Trophoblast cell (in vitro differentiated cells and primary cell): ENCODE results near the gene NPTX1.

Source experiments
- DNase-seq, 2 donors: peaks; one replicate each; pipeline ENCODE4 v3.0.0-alpha.2; 2016
- H2AFZ ChIP-seq: 2 replicates; pipeline ENCODE4 v1.6.1; 2013; ENCODE audit warnings: low read length, moderate library complexity, mild to moderate bottlenecking; ENCODE audit not compliant: insufficient read depth, poor library complexity
- H2AK5ac ChIP-seq: 2 replicates; pipeline ENCODE4 v1.6.1; 2013; ENCODE audit warnings: mild to moderate bottlenecking, low read length
- H2BK120ac ChIP-seq: 2 replicates; pipeline ENCODE4 v1.6.1; 2013; ENCODE audit warnings: low read length, mild to moderate bottlenecking, moderate library complexity; ENCODE audit not compliant: insufficient read depth, poor library complexity
- H2BK12ac ChIP-seq: 2 replicates; pipeline ENCODE4 v1.6.1; 2013; ENCODE audit warnings: mild to moderate bottlenecking, low read length, moderate library complexity
- H2BK5ac ChIP-seq: 2 replicates; pipeline ENCODE4 v1.6.1; 2013; ENCODE audit warnings: low read length, low read depth, moderate library complexity, mild to moderate bottlenecking; ENCODE audit not compliant: poor library complexity
- H3K14ac ChIP-seq: 2 replicates; pipeline ENCODE4 v1.6.1; 2013; ENCODE audit warnings: mild to moderate bottlenecking, low read length
- H3K18ac ChIP-seq: 2 replicates; pipeline ENCODE4 v1.6.1; 2013; ENCODE audit warnings: mild to moderate bottlenecking, low read length
- H3K23ac ChIP-seq: 2 replicates; pipeline ENCODE4 v1.6.1; 2013; ENCODE audit warnings: low read length
- H3K27ac ChIP-seq: 2 replicates; pipeline ENCODE4 v1.5.1; 2013; ENCODE audit warnings: low read depth, mild to moderate bottlenecking, inconsistent platforms, low read length, moderate library complexity
- H3K27me3 ChIP-seq: 2 replicates; pipeline ENCODE4 v1.6.1; 2013; ENCODE audit warnings: inconsistent platforms, mild to moderate bottlenecking, low read length, moderate library complexity; ENCODE audit not compliant: insufficient read depth
- H3K36me3 ChIP-seq, 2 experiments: 1 replicate in 1 of 2; 2 replicates in 1 of 2; pipeline ENCODE4 v1.6.1; 2013; ENCODE audit warnings: low read length in 2 of 2, mild to moderate bottlenecking in 2 of 2, moderate library complexity in 1 of 2; ENCODE audit not compliant: insufficient read depth in 2 of 2, control insufficient read depth in 1 of 2
- H3K4ac ChIP-seq: 2 replicates; pipeline ENCODE4 v1.6.1; 2013; ENCODE audit warnings: low read depth, mild to moderate bottlenecking, low read length, moderate library complexity
- H3K4me1 ChIP-seq, 2 experiments: 1 replicate in 1 of 2; 2 replicates in 1 of 2; pipeline ENCODE4 v1.6.1; 2013; ENCODE audit warnings: low read length in 2 of 2, mild to moderate bottlenecking in 2 of 2, moderate library complexity in 1 of 2; ENCODE audit not compliant: insufficient read depth in 2 of 2, control insufficient read depth in 1 of 2
- H3K4me2 ChIP-seq: 2 replicates; pipeline ENCODE4 v1.6.1; 2013; ENCODE audit warnings: inconsistent platforms, mild to moderate bottlenecking, low read length, moderate library complexity
- H3K4me3 ChIP-seq: 2 replicates; pipeline ENCODE4 v1.5.1; 2013; ENCODE audit warnings: mild to moderate bottlenecking, low read depth, low read length, inconsistent platforms
- H3K79me1 ChIP-seq: one replicate; pipeline ENCODE4 v1.6.1; 2013; ENCODE audit warnings: low read length
- H3K79me2 ChIP-seq: 2 replicates; pipeline ENCODE4 v1.6.1; 2013; ENCODE audit warnings: low read length, mild to moderate bottlenecking; ENCODE audit not compliant: control insufficient read depth, insufficient read depth, poor library complexity
- H3K9ac ChIP-seq: 2 replicates; pipeline ENCODE4 v1.6.1; 2013; ENCODE audit warnings: mild to moderate bottlenecking, low read length
- H3K9me3 ChIP-seq: 2 replicates; pipeline ENCODE4 v1.6.1; 2013; ENCODE audit warnings: low read depth, mild to moderate bottlenecking, control low read depth, inconsistent platforms, low read length; ENCODE audit not compliant: insufficient read depth
- H4K12ac ChIP-seq: 2 replicates; pipeline ENCODE4 v1.6.1; 2013; ENCODE audit warnings: low read depth, mild to moderate bottlenecking, low read length, moderate library complexity
- H4K8ac ChIP-seq: 2 replicates; pipeline ENCODE4 v1.6.1; 2013; ENCODE audit warnings: low read depth, mild to moderate bottlenecking, low read length, moderate library complexity
- H4K91ac ChIP-seq: one replicate; pipeline ENCODE4 v1.6.1; 2013; ENCODE audit warnings: low read depth, mild to moderate bottlenecking, low read length, moderate library complexity
- WGBS: extraction: QIAGEN DNeasy Blood & Tissue Kit; methylation state at CpG from one replicate; pipeline ENCODE4 v1.1.7; 2013; ENCODE audit warnings: missing lambda C conversion rate; ENCODE audit not compliant: insufficient read length, insufficient coverage; ENCODE audit errors: extremely low coverage; 5-methylcytosine and 5-hydroxymethylcytosine counted together

Gene NPTX1

DNA sequence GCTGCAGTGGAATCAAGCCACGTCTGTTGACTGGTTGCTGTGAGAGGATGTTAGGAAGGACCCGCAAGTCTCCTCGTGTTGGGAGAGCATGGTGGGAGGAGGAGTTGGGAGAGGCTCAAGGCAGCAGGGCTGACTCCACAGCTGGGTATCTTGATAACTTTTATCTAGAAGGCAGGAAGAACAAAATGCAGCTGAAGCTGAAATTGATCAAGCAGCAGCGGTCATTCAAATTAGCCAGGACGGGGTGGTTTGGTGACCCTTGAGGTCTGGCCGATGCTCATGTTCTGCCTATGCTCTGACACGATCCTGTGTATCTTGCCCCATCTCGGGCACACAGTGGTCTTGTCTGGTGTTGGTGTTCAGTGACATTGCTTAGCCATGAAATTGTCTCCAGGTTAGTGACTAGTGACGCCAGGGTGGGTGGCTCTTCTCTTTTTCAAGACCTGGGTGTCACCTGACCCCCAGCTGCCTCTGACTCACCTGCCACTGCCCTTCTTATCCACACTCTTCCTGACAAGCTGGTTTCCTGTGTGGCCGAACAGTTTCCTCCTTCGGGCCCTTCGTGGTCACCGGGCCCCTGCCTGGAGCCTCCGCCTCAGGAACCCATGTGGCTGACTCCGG lies 19.1 kb downstream of the NPTX1 start:
- H3K79me1 ChIP-seq: peaks cover 11% of the 10 kb centered on the region

GRCh38 chr17:80456465-80457235 lies 19.8 kb downstream of the NPTX1 start:
- no peak overlapping the region for H4K12ac ChIP-seq
- H2BK5ac ChIP-seq: no peak overlapping the region
- H2AFZ ChIP-seq: no peak overlapping the region
- DNase-seq: no peak
- H3K4me2 ChIP-seq: no peak overlapping the region
- H3K79me2 ChIP-seq: peaks cover 7% of the 10 kb centered on the region
- H2AK5ac ChIP-seq: no peak overlapping the region
- H3K4ac ChIP-seq: no peak overlapping the region
- H4K91ac ChIP-seq: no peak overlapping the region
- whole genome bisulfite sequencing: no CpG with 5 or more reads among the region's 21 CpGs
- H3K4me1 ChIP-seq: peaks cover 5 to 7% of the 10 kb centered on the region in 2 experiments
- no peak overlapping the region for H2BK120ac ChIP-seq
- H3K9ac ChIP-seq: no peak overlapping the region
- peaks cover 11% of the 10 kb centered on the region for H3K79me1 ChIP-seq
- H3K36me3 ChIP-seq: no peaks in the 10 kb centered on the region
- no peak overlapping the region for H3K27ac ChIP-seq
- no peak overlapping the region for H3K18ac ChIP-seq
- no peak overlapping the region for H4K8ac ChIP-seq
- H2BK12ac ChIP-seq: no peak overlapping the region
- peaks cover 4% of the 10 kb centered on the region for H3K9me3 ChIP-seq
- no peak overlapping the region for H3K14ac ChIP-seq
- H3K4me3 ChIP-seq: no peak overlapping the region
- no peaks in the 10 kb centered on the region for H3K27me3 ChIP-seq
- no peak overlapping the region for H3K23ac ChIP-seq

More for the DNA sequence above, 19.1 kb downstream of the NPTX1 start:
- Histone ChIP-seq H4K91ac (no peak overlapping the region), H3K4me3 (no peak overlapping the region), H2AFZ (no peak overlapping the region), H3K14ac (no peak overlapping the region), H2AK5ac (no peak overlapping the region), H4K12ac (no peak overlapping the region), H3K4me1 (peaks cover 5 to 7% of the 10 kb centered on the region in 2 experiments), H3K9me3 (peaks cover 5% of the 10 kb centered on the region), H4K8ac (no peak overlapping the region), H3K4me2 (no peak overlapping the region), H2BK5ac (no peak overlapping the region), H3K79me2 (peaks cover 7% of the 10 kb centered on the region), H3K4ac (no peak overlapping the region), H2BK12ac (no peak overlapping the region), H3K27ac (no peak overlapping the region), H3K18ac (no peak overlapping the region), H3K27me3 (no peaks in the 10 kb centered on the region), H2BK120ac (no peak overlapping the region), H3K9ac (no peak overlapping the region), H3K36me3 (no peaks in the 10 kb centered on the region), H3K23ac (no peak overlapping the region)
- DNase-seq: no peak
- WGBS: no CpG with 5 or more reads among the region's 15 CpGs

DNA sequence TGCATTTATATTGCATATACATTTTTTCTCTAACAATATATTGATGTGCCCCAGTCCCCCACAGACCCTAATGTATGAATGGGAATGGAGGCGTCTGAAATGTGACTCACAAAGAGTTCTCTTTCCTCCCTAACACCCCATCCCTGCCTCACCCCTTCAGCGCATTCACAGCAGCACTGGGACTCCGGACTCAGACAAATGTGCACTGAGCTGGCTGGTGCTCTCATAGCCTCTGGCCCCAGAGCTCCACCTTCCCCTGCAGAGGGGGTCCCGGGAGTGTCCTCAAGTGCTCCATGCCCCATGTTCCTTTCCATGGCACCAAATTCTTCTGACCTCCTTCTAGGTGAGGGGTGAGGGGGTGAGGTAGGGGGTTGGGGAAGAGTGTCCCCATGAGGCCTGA lies 20.6 kb downstream of the NPTX1 start:
- H3K4me1 ChIP-seq: peaks cover 5 to 7% of the 10 kb centered on the region in 2 experiments
- H4K12ac ChIP-seq: no peak overlapping the region
- H4K8ac ChIP-seq: no peak overlapping the region
- no peak overlapping the region for H2AK5ac ChIP-seq
- no peak overlapping the region for H4K91ac ChIP-seq
- H3K4me2 ChIP-seq: no peak overlapping the region
- no peak overlapping the region for H2BK120ac ChIP-seq
- H3K9me3 ChIP-seq: peaks cover 6% of the 10 kb centered on the region
- H2BK12ac ChIP-seq: no peak overlapping the region
- H3K4ac ChIP-seq: no peak overlapping the region
- no peak overlapping the region for H3K4me3 ChIP-seq
- H3K14ac ChIP-seq: no peak overlapping the region
- H3K27me3 ChIP-seq: no peaks in the 10 kb centered on the region
- H3K36me3 ChIP-seq: no peaks in the 10 kb centered on the region
- no peak overlapping the region for H3K27ac ChIP-seq
- H2BK5ac ChIP-seq: no peak overlapping the region
- H3K79me1 ChIP-seq: peaks cover 11% of the 10 kb centered on the region
- DNase-seq: no peak
- no peak overlapping the region for H3K9ac ChIP-seq
- H3K79me2 ChIP-seq: peaks cover 7% of the 10 kb centered on the region
- H2AFZ ChIP-seq: no peak overlapping the region
- H3K18ac ChIP-seq: no peak overlapping the region
- H3K23ac ChIP-seq: no peak overlapping the region
- no CpG with 5 or more reads among the region's 4 CpGs for WGBS

DNA sequence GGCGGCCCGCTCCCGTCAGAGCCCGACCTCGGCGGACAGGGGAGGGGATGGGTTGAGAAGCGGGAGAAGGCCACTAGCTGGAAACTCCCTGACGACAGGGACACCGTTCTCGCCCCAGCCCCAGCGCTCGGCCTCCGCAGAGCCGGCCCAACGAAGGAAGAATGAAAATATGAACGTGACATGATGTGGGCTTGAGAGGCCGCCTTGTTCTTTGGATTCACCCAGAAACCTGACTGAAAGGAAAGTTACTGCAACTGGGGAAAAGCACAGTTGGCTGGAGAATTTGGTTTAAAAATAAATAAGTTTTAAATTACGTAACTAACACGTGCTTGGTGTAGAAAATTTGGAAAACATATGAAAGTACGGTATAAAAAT lies 21.1 kb downstream of the NPTX1 start:
- peak overlapping the region; percentile 55 for H3K18ac ChIP-seq
- H2BK5ac ChIP-seq: peak overlapping the region; percentile 24
- H2BK12ac ChIP-seq: no peak overlapping the region
- H2BK120ac ChIP-seq: peak overlapping the region; percentile 87
- peak overlapping the region; percentile 65 for H3K27ac ChIP-seq
- peak overlapping the region; percentile 52 for H3K14ac ChIP-seq
- no peak overlapping the region for H3K23ac ChIP-seq
- DNase-seq: peak; percentile 68 to 74
- no CpG with 5 or more reads among the region's 20 CpGs for WGBS
- no peak overlapping the region for H2AK5ac ChIP-seq
- H3K9ac ChIP-seq: no peak overlapping the region
- no peak overlapping the region for H3K4ac ChIP-seq
- H3K4me2 ChIP-seq: peak overlapping the region; percentile 93
- H3K4me3 ChIP-seq: peak overlapping the region; percentile 77
- peaks cover 11% of the 10 kb centered on the region for H3K79me1 ChIP-seq
- H3K4me1 ChIP-seq: peaks cover 5 to 7% of the 10 kb centered on the region in 2 experiments
- H3K9me3 ChIP-seq: peaks cover 6% of the 10 kb centered on the region
- no peaks in the 10 kb centered on the region for H3K36me3 ChIP-seq
- H4K12ac ChIP-seq: peak overlapping the region; percentile 59
- peak overlapping the region; percentile 47 for H2AFZ ChIP-seq
- peak overlapping the region; percentile 83 for H4K8ac ChIP-seq
- no peaks in the 10 kb centered on the region for H3K27me3 ChIP-seq
- H3K79me2 ChIP-seq: peaks cover 7% of the 10 kb centered on the region
- peak overlapping the region; percentile 52 for H4K91ac ChIP-seq
